Fibroblast of lung (primary cell): ENCODE results near the gene ZBTB2. TPM values are rescaled to one million over a fixed set of nuclear protein-coding genes. Genes with fewer than 3 reads are reported as not detected.
A peak's percentile ranks its signal among the peaks of the same experiment; 100 is the strongest.

Source experiments
- DNase-seq, 2 donors: peaks; one replicate each; pipeline versions ENCODE4 v3.0.0 to v3.0.0-alpha.2; 2010; ENCODE audit warnings: low read depth in 2 of 2
- H2AFZ ChIP-seq: 2 replicates; pipeline ENCODE4 v1.5.1; 2012; ENCODE audit warnings: low read length, control low read depth, inconsistent platforms
- H3K27ac ChIP-seq: 2 replicates; pipeline ENCODE4 v1.5.1; 2011; ENCODE audit warnings: low read length, control low read depth; ENCODE audit not compliant: insufficient read depth
- H3K27me3 ChIP-seq: 2 replicates; pipeline ENCODE4 v1.5.1; 2011; ENCODE audit warnings: mild to moderate bottlenecking, low read length; ENCODE audit not compliant: control insufficient read depth, insufficient read depth
- H3K36me3 ChIP-seq: 2 replicates; pipeline ENCODE4 v1.5.1; 2011; ENCODE audit warnings: low read length; ENCODE audit not compliant: control insufficient read depth, insufficient read depth
- H3K4me1 ChIP-seq: 2 replicates; pipeline ENCODE4 v1.5.1; 2011; ENCODE audit warnings: low read length; ENCODE audit not compliant: control insufficient read depth, insufficient read depth; ENCODE audit errors: extremely low read depth
- H3K4me2 ChIP-seq: 2 replicates; pipeline ENCODE4 v1.5.1; 2011; ENCODE audit warnings: low read length, control low read depth; ENCODE audit not compliant: insufficient read depth; ENCODE audit errors: extremely low read depth
- H3K4me3 ChIP-seq, 4 experiments: fragments of 200-600 bp in 1 of 4; sonication (generic) in 1 of 4; replicated peaks in 1 of 4; 2 replicates each; pipeline ENCODE4 v1.5.1; 2011 to 2016; ENCODE audit warnings: low read length in 4 of 4, low read depth in 3 of 4, mild to moderate bottlenecking in 3 of 4, control low read depth in 2 of 4, inconsistent platforms in 1 of 4, mixed read lengths in 1 of 4; ENCODE audit not compliant: insufficient read depth in 1 of 4; ENCODE audit errors: control extremely low read depth in 1 of 4
- H3K79me2 ChIP-seq: 2 replicates; pipeline ENCODE4 v1.5.1; 2012; ENCODE audit warnings: mild to moderate bottlenecking, low read length, inconsistent platforms; ENCODE audit not compliant: control insufficient read depth, insufficient read depth
- H3K9ac ChIP-seq: 2 replicates; pipeline ENCODE4 v1.5.1; 2011; ENCODE audit warnings: mild to moderate bottlenecking, low read length, control low read depth; ENCODE audit not compliant: insufficient read depth
- H3K9me3 ChIP-seq: 2 replicates; pipeline ENCODE4 v1.5.1; 2012; ENCODE audit warnings: low read depth, low read length; ENCODE audit not compliant: control insufficient read depth, insufficient read depth
- H4K20me1 ChIP-seq: 2 replicates; pipeline ENCODE4 v1.5.1; 2011; ENCODE audit warnings: low read length; ENCODE audit not compliant: control insufficient read depth, insufficient read depth; ENCODE audit errors: extremely low read depth
- EZH2 ChIP-seq: IDR thresholded peaks from 2 replicates; pipeline ENCODE4 v1.5.1; 2012; ENCODE audit warnings: low read length, control low read depth, mild to moderate bottlenecking; ENCODE audit errors: missing control alignments
- polyA plus RNA-seq, 2 donors: library from polyadenylated mRNA; depleted of rRNA in 1 of 2; stranded (reverse) in 1 of 2; unstranded in 1 of 2; fragments of >200 nt; gene quantifications; 2 replicates each; pipeline ENCODE4 v1.2.1, GENCODE V29; 2011 to 2012; ENCODE audit warnings: missing spikeins in 1 of 2
- total RNA-seq: library from RNA; depleted of rRNA; stranded (reverse); fragments of >200 nt; gene quantifications from 2 replicates; pipeline ENCODE4 v1.2.1, GENCODE V29; 2014
- TF ChIP-seq, protein P1 (sequence below), 2 donors: IDR thresholded peaks in 1 of 2; conservative IDR thresholded peaks in 1 of 2; 1 replicate in 1 of 2; 2 replicates in 1 of 2; pipeline ENCODE4 v1.5.1; 2011 to 2012; ENCODE audit warnings: low read length in 2 of 2, control low read depth in 1 of 2, inconsistent platforms in 1 of 2, low read depth in 1 of 2, mild to moderate bottlenecking in 1 of 2

The ZBTB2 gene
- total and polyA plus RNA-seq, 2 donors (not counting 1 experiment from before 2014, with no cell fraction given), result 12.2 to 20.1 TPM

DNA sequence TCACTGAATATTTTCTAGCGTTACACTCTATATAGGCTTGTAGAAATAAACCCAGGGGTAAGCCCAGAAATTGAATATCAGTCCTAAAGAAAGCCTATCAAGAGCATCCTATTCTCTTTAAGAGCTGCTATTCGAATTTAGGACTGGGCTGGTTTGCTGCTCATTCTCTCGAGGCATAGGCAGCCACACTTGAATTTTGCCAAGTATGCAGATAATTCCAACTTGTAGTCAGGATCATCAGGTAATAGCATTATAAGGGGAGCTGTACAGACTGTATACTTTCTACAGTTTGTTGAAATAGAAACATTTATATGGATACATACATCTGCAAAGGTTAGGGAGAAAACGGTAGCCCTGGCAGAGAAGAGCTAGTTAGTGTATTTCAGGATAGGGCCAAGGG lies 2.1 kb upstream of the ZBTB2 start:
- Histone ChIP-seq H3K4me1 (peaks cover 7% of the 10 kb centered on the region), H3K36me3 (no peaks in the 10 kb centered on the region), H3K27ac (no peak overlapping the region), H3K4me2 (peak overlapping the region; percentile 99), H3K79me2 (peaks cover 75% of the 10 kb centered on the region), H4K20me1 (peaks cover 3% of the 10 kb centered on the region), H3K9me3 (no peaks in the 10 kb centered on the region), H3K9ac (no peak overlapping the region), H3K4me3 (peak overlapping the region; percentile 59 to 89 (median 70)), H3K27me3 (no peaks in the 10 kb centered on the region), H2AFZ (no peak overlapping the region)
- TF ChIP-seq, protein P1, sequence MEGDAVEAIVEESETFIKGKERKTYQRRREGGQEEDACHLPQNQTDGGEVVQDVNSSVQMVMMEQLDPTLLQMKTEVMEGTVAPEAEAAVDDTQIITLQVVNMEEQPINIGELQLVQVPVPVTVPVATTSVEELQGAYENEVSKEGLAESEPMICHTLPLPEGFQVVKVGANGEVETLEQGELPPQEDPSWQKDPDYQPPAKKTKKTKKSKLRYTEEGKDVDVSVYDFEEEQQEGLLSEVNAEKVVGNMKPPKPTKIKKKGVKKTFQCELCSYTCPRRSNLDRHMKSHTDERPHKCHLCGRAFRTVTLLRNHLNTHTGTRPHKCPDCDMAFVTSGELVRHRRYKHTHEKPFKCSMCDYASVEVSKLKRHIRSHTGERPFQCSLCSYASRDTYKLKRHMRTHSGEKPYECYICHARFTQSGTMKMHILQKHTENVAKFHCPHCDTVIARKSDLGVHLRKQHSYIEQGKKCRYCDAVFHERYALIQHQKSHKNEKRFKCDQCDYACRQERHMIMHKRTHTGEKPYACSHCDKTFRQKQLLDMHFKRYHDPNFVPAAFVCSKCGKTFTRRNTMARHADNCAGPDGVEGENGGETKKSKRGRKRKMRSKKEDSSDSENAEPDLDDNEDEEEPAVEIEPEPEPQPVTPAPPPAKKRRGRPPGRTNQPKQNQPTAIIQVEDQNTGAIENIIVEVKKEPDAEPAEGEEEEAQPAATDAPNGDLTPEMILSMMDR (conservative IDR thresholded peaks at IDR 0.05 in 1 of 2, IDR thresholded peaks at IDR 0.05 in 1 of 2; ENCODE audit: low read depth in 1 of 2, low read length in 2 of 2), result no peak
- no peak for TF ChIP-seq EZH2
- no peak for DNase-seq

DNA sequence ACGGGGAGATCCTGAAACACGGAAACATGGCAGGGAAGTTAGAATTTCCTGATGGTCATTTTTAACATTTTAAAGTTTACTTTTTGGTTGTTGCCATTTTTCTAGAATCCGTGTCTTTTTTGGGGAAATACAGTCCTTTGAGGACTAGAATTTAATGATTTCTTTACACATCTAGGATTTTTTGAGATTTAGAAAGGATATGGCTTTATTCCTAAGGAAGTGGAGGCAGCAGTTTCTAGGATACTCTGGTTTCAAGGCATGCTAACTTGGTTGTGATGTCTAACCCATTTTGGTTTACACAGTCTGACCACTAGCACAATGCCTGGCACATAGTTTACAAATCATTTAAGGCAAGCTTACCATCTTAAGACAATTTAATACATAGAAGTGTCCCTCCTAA lies 1.1 kb upstream of the ZBTB2 start:
- Histone ChIP-seq H3K79me2 (peaks cover 72% of the 10 kb centered on the region), H3K27me3 (no peaks in the 10 kb centered on the region), H4K20me1 (peaks cover 3% of the 10 kb centered on the region), H2AFZ (no peak overlapping the region), H3K36me3 (no peaks in the 10 kb centered on the region), H3K4me2 (peak overlapping the region; percentile 99), H3K4me3 (peak overlapping the region; percentile 59 to 89 (median 70)), H3K4me1 (peaks cover 11% of the 10 kb centered on the region), H3K9ac (peak overlapping the region; percentile 3), H3K9me3 (no peaks in the 10 kb centered on the region), H3K27ac (peak overlapping the region; percentile 75)
- DNase-seq, result no peak
- no peak for TF ChIP-seq EZH2
- TF ChIP-seq, protein P1 (conservative IDR thresholded peaks at IDR 0.05 in 1 of 2, IDR thresholded peaks at IDR 0.05 in 1 of 2; ENCODE audit: low read depth in 1 of 2, low read length in 2 of 2), result no peak

DNA sequence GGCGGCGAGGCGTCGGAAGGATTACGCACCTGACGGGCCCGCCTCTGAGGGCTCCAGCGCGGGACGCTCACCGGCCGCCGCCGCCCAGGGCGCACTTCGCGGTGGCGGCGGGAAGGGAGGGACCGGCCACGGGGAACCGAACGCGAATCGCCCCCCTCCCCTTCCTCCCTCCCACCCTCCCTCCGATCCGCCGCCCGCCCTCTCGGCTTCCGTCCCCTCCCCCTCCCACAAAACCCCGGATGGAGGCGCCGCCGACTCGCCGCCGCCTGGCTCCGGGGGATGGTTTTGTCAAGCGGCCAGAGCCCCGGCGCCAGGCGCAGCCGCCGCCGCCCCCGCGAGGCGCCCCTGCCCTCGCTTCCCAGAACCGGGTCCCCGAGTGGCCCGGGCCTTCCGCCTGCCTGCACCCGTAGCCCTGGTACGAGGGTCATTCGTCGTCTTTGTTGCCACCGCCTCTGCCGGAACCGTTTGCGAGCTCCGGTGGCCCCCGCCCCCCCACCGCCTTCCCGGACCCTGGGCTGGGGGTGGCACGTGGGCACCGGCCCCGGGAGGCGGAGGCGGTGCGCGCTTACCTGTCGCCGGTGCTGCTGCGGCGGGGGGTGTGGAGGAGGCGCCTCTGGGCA lies 398 bp downstream of the ZBTB2 start:
- peak overlapping the region; percentile 98 for H3K9ac ChIP-seq
- H3K9me3 ChIP-seq, result no peaks in the 10 kb centered on the region
- peaks cover 3% of the 10 kb centered on the region for H4K20me1 ChIP-seq
- no peak overlapping the region for H2AFZ ChIP-seq
- peak overlapping the region; percentile 29 for H3K4me2 ChIP-seq
- H3K27ac ChIP-seq, result peak overlapping the region; percentile 95
- no peak for TF ChIP-seq EZH2
- TF ChIP-seq, protein P1 (conservative IDR thresholded peaks at IDR 0.05 in 1 of 2, IDR thresholded peaks at IDR 0.05 in 1 of 2; ENCODE audit: low read depth in 1 of 2, low read length in 2 of 2), result no peak
- H3K27me3 ChIP-seq, result no peaks in the 10 kb centered on the region
- DNase-seq, result peak; percentile 60 to 74
- no peaks in the 10 kb centered on the region for H3K36me3 ChIP-seq
- peaks cover 13% of the 10 kb centered on the region for H3K4me1 ChIP-seq
- peaks cover 69% of the 10 kb centered on the region for H3K79me2 ChIP-seq
- peak overlapping the region; percentile 52 to 89 (median 72) for H3K4me3 ChIP-seq
